Keratinocyte (primary cell): Measurements from ENCODE around the gene MIA.
A peak's percentile ranks its signal among the peaks of the same experiment; 100 is the strongest.
"Not testable (repeated sequence)": the region's sequence is repeated elsewhere in the genome, so short reads cannot be mapped to it uniquely, and the experiment has no call there.

Experiments used
- CTCF ChIP-seq, 3 experiments: IDR thresholded peaks in 1 of 3; conservative IDR thresholded peaks in 1 of 3; optimal IDR thresholded peaks in 1 of 3; 2 replicates in 2 of 3; 3 replicates in 1 of 3; pipeline versions ENCODE3 to v1.5.1; 2011; ENCODE audit warnings: low read length in 3 of 3, mild to moderate bottlenecking in 3 of 3, moderate library complexity in 2 of 3, control low read depth in 1 of 3, inconsistent platforms in 1 of 3; ENCODE audit not compliant: insufficient read depth in 2 of 3; ENCODE audit errors: extremely low read depth in 1 of 3
- EZH2 ChIP-seq: IDR thresholded peaks from one replicate; pipeline ENCODE4 v1.6.1; 2012; ENCODE audit warnings: inconsistent platforms, mild to moderate bottlenecking, low read length, moderate library complexity

DNA sequence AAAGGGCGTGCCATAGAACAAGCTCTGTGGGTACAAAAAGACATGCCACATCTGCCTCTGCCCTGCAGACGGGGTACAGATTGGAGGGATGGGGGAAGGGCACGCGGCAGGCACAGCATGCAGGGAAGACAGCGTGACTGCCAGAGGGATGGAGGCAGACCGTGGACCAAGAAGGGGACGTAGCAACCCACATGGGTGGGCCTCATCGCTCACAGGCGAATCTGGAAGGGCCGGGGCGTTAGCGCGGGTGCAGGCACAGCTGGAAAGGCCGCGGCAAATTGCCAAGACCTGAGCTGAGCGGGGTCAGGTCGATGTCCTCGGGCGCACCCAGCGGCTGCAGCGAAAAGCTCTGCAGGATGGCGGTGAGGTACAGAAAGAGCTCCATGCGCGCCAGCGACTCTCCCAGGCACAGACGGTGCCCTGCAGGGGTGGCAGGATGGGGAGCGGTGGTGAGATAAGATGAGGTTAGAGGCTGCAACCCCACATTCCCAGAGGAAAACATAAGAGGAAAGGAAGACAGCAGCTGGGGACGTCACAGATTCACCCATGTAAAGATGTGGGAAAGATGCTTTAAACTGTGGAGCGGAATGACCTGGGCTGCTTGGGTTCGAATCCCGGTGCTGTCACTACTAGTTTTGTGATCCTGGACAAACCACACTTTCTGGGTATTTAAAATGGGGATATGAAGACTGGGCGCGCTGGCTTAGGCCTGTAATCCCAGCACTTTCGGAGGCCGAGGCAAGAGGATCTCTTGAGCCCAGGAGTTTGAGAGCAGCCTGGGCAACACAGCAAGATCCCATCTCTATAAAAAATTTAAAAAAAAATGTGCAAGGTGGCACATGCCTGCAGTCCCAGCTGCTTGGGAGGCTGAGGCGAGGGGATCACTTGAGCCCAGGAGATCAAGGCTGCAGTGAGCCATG lies 43.4 kb downstream of the MIA start:
- peak in 1 of 3 experiments; percentile 26 for TF ChIP-seq CTCF (optimal IDR thresholded peaks at IDR 0.05 in 1 of 3, IDR thresholded peaks at IDR 0.05 in 1 of 3, conservative IDR thresholded peaks at IDR 0.05 in 1 of 3; ENCODE audit: extremely low read depth in 1 of 3, insufficient read depth in 2 of 3, low read length in 3 of 3)
- TF ChIP-seq EZH2, result not testable (repeated sequence)
